NCI-H1105 treated with DMSO at 0.1 percent for 48 hours (cell line): ENCODE measurements around the gene ENOSF1.
"Not testable (repeated sequence)": the region's sequence is repeated elsewhere in the genome, so short reads cannot be mapped to it uniquely, and the experiment has no call there.

Experiments used
- DNase-seq: peaks from one replicate; lab custom pipeline; 2025; lab: John Stamatoyannopoulos, UW

ENOSF1 gene

GRCh38 chr18:706405-706804, 6.0 kb downstream of the ENOSF1 start:
- no peak for DNase-seq

- no peak for DNase-seq
Measured at GRCh38 chr18:703213-703967, 9.0 kb downstream of the ENOSF1 start.

GRCh38 chr18:697800-698199, 14.6 kb downstream of the ENOSF1 start:
- DNase-seq = no peak

GRCh38 chr18:697012-697411, 15.4 kb downstream of the ENOSF1 start:
- no peak for DNase-seq

- peak; percentile 25 for DNase-seq
Measured at GRCh38 chr18:693466-694187, 18.8 kb downstream of the ENOSF1 start.

GRCh38 chr18:692824-693223, 19.6 kb downstream of the ENOSF1 start:
- DNase-seq = no peak

GRCh38 chr18:688323-688722, 24.1 kb downstream of the ENOSF1 start:
- DNase-seq = no peak

GRCh38 chr18:686339-687111, 25.9 kb downstream of the ENOSF1 start:
- no peak for DNase-seq

GRCh38 chr18:685438-685837, 27.0 kb downstream of the ENOSF1 start:
- DNase-seq = no peak

- DNase-seq = no peak
Measured at GRCh38 chr18:683531-683930, 28.9 kb downstream of the ENOSF1 start.

GRCh38 chr18:682833-683232, 29.6 kb downstream of the ENOSF1 start:
- DNase-seq = no peak

- DNase-seq = not testable (repeated sequence)
Measured at GRCh38 chr18:682416-682815, 30.0 kb downstream of the ENOSF1 start.

- no peak for DNase-seq
Measured at GRCh38 chr18:681985-682384, 30.4 kb downstream of the ENOSF1 start.

GRCh38 chr18:680392-680791, 32.0 kb downstream of the ENOSF1 start:
- DNase-seq = no peak

- DNase-seq = no peak
Measured at GRCh38 chr18:679516-679915, 32.9 kb downstream of the ENOSF1 start.

GRCh38 chr18:678482-679182, 33.8 kb downstream of the ENOSF1 start:
- DNase-seq = no peak

- DNase-seq = no peak
Measured at GRCh38 chr18:677951-678381, 34.5 kb downstream of the ENOSF1 start.

- no peak for DNase-seq
Measured at GRCh38 chr18:677145-677544, 35.3 kb downstream of the ENOSF1 start.

- DNase-seq = no peak
Measured at GRCh38 chr18:676736-677135, 35.7 kb downstream of the ENOSF1 start.

GRCh38 chr18:676069-676468, 36.4 kb downstream of the ENOSF1 start:
- no peak for DNase-seq

GRCh38 chr18:675307-675706, 37.1 kb downstream of the ENOSF1 start:
- DNase-seq = no peak

- no peak for DNase-seq
Measured at GRCh38 chr18:673769-674168, 38.7 kb downstream of the ENOSF1 start.
